Heart left ventricle (tissue), 16 donors: Measurements from ENCODE around the gene GNB1L. TPM values are rescaled to one million over a fixed set of nuclear protein-coding genes. Genes with fewer than 3 reads are reported as not detected.

ENCODE experiments used
- ATAC-seq, 4 donors: fragments of 200-7000 bp; cut with Tn5 transposase; one replicate each; pipeline ENCODE4 v1.9.1; 2020 to 2022; ENCODE audit warnings: moderate library complexity in 4 of 4, mild to moderate bottlenecking in 3 of 4, moderate number of reproducible peaks in 1 of 4
- DNase-seq, 5 donors: peaks; one replicate each; pipeline ENCODE4 v3.0.0-alpha.2; 2020
- H3K27ac ChIP-seq, 12 donors: fragments of 200-600 bp; sonication (generic) in 4 of 12; one replicate each; pipeline versions ENCODE4 v1.5.0 to v1.8.0; 2016 to 2022; ENCODE audit warnings: mild to moderate bottlenecking in 2 of 12
- H3K27me3 ChIP-seq, 9 donors: fragments of 200-600 bp; sonication (generic) in 2 of 9; one replicate each; pipeline versions ENCODE4 v1.5.1 to v1.8.0; 2016 to 2022; ENCODE audit warnings: mild to moderate bottlenecking in 3 of 9
- H3K36me3 ChIP-seq, 9 donors: fragments of 200-600 bp; sonication (generic) in 2 of 9; one replicate each; pipeline versions ENCODE4 v1.5.0 to v1.8.0; 2018 to 2022; ENCODE audit warnings: mild to moderate bottlenecking in 2 of 9
- H3K4me1 ChIP-seq, 12 donors: fragments of 200-600 bp; sonication (generic) in 4 of 12; one replicate each; pipeline versions ENCODE4 v1.5.0 to v1.8.0; 2016 to 2022; ENCODE audit warnings: mild to moderate bottlenecking in 3 of 12
- H3K4me3 ChIP-seq, 12 donors: fragments of 200-600 bp; sonication (generic) in 4 of 12; one replicate each; pipeline versions ENCODE4 v1.5.0 to v1.8.0; 2017 to 2022; ENCODE audit warnings: mild to moderate bottlenecking in 9 of 12, moderate library complexity in 4 of 12
- H3K9me3 ChIP-seq, 12 donors: fragments of 200-600 bp; sonication (generic) in 4 of 12; one replicate each; pipeline versions ENCODE4 v1.5.0 to v1.8.0; 2016 to 2022; ENCODE audit warnings: mild to moderate bottlenecking in 1 of 12
- POLR2A ChIP-seq, 2 donors: fragments of 450-650 bp; IDR thresholded peaks; one replicate each; pipeline ENCODE4 v1.6.1; 2017; ENCODE audit warnings: antibody characterized with exemption in 2 of 2, mild to moderate bottlenecking in 2 of 2, moderate library complexity in 2 of 2
- WGBS, 4 donors: extraction: QIAGEN DNeasy Blood & Tissue Kit in 2 of 4; methylation state at CpG; one replicate each; pipeline versions ENCODE4 v1.1.5 to v1.1.7; 2013 to 2018; 5-methylcytosine and 5-hydroxymethylcytosine counted together
- intact Hi-C, 10 donors: fragments of 100-400 bp; cut with DNase I; formaldehyde crosslinking; loops; one replicate each; pipeline versions ENCODE4 v1.11.1 to v1.14.2; 2022
- polyA plus RNA-seq, 2 donors: library from polyadenylated mRNA; stranded (reverse); fragments of 200-250 nt; gene quantifications; one replicate each; pipeline ENCODE4 v1.2.3, GENCODE V29; 2013
- total RNA-seq, 9 donors: library from RNA; depleted of rRNA in 2 of 9; stranded (reverse); fragments of >200 nt in 2 of 9; fragmentation: NEBNext Ultra II Directional in 3 of 9; extraction: Animal tissue kit (Norgen Biotek cat#: 25700) in 3 of 9; gene quantifications; one replicate each; pipeline versions ENCODE4 v1.1.0 to v1.2.4, GENCODE V29; 2016 to 2023
- TF ChIP-seq, protein P1 (sequence below), 12 donors: fragments of 200-600 bp; sonication (generic) in 4 of 12; IDR thresholded peaks; one replicate each; pipeline versions ENCODE4 v1.5.0 to v1.8.0; 2018 to 2022; ENCODE audit warnings: antibody characterized with exemption in 12 of 12, mild to moderate bottlenecking in 5 of 12
- donor health status: ischemic (EF 13 %, LVEDD 7.1; RV severe dilation, severe dysfunction).
- donor health status: healthy with polysubstance abuse.
- donor health status: DM: no; HTN: yes; CAD: no.
- donor health status: DM: no; HTN: no; CAD: no.
- donor health status: ischemic (EF 25% LVEDD 6.9; RV normal size, moderate dysfunction).
- donor health status: ischemic (EF 25% LVEDD 5.7; RV mildly dilated, moderate dysfunction).
- donor health status: healthy.
- donor health status: DM: yes; HTN: yes; CAD: no.
- donor health status: ischemic (EF 35%, LVEDD 5.7; RV mildly dilated, moderate dysfunction).
- donor health status: nonischemic (EF 11% LVEDD 7.7; RV severe dilation, severe dysfunction).
- donor health status: DM: yes; HTN: yes; CAD: no.
- donor health status: PGD.
- donor health status: ischemic (EF 29% LVEDD 5.4; RV normal size, mild dysfunction).
- donor health status: nonischemic (EF 23%, LVEDD 6.1; RV moderate dilation, normal function).

The GNB1L gene
- total and polyA plus RNA-seq, 11 donors: 1.6 to 9.2 (median 2.4) TPM

DNA sequence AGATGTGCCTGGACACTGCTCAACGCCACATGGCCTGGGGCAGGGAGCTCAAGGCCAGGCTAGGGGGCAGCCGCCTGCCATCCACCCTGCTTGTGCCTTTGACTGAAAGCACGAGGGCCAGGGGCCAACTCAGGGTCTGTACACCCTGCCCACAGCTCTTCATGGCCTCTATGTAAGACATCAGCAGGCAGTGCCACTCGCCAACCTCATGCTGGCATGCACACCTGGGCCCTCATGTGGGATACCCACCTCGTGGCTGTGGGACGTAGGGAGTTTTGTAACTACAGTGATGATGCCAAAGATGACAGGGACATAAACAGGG, 68.4 kb downstream of the GNB1L start:
- DNase-seq (peak in 1 of 5 donors; percentile 37), ATAC-seq (no peak)
- TF ChIP-seq POLR2A (IDR thresholded peaks at IDR 0.05): no peak
- TF ChIP-seq, protein P1, sequence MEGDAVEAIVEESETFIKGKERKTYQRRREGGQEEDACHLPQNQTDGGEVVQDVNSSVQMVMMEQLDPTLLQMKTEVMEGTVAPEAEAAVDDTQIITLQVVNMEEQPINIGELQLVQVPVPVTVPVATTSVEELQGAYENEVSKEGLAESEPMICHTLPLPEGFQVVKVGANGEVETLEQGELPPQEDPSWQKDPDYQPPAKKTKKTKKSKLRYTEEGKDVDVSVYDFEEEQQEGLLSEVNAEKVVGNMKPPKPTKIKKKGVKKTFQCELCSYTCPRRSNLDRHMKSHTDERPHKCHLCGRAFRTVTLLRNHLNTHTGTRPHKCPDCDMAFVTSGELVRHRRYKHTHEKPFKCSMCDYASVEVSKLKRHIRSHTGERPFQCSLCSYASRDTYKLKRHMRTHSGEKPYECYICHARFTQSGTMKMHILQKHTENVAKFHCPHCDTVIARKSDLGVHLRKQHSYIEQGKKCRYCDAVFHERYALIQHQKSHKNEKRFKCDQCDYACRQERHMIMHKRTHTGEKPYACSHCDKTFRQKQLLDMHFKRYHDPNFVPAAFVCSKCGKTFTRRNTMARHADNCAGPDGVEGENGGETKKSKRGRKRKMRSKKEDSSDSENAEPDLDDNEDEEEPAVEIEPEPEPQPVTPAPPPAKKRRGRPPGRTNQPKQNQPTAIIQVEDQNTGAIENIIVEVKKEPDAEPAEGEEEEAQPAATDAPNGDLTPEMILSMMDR (IDR thresholded peaks at IDR 0.05): no peak
- Histone ChIP-seq H3K36me3 (peaks cover 0 to 8% (median 0%) of the 10 kb centered on the region in 9 donors), H3K4me3 (no peak overlapping the region), H3K9me3 (peaks cover 0 to 13% (median 0%) of the 10 kb centered on the region in 12 donors), H3K27me3 (peaks cover 0 to 16% (median 0%) of the 10 kb centered on the region in 9 donors), H3K27ac (no peak overlapping the region), H3K4me1 (no peaks in the 10 kb centered on the region)
- intact Hi-C loops: no loop called here
- 83 to 94% (median 92%) methylated on average over 4 to 6 of the region's 6 CpGs for WGBS, 4 donors

DNA sequence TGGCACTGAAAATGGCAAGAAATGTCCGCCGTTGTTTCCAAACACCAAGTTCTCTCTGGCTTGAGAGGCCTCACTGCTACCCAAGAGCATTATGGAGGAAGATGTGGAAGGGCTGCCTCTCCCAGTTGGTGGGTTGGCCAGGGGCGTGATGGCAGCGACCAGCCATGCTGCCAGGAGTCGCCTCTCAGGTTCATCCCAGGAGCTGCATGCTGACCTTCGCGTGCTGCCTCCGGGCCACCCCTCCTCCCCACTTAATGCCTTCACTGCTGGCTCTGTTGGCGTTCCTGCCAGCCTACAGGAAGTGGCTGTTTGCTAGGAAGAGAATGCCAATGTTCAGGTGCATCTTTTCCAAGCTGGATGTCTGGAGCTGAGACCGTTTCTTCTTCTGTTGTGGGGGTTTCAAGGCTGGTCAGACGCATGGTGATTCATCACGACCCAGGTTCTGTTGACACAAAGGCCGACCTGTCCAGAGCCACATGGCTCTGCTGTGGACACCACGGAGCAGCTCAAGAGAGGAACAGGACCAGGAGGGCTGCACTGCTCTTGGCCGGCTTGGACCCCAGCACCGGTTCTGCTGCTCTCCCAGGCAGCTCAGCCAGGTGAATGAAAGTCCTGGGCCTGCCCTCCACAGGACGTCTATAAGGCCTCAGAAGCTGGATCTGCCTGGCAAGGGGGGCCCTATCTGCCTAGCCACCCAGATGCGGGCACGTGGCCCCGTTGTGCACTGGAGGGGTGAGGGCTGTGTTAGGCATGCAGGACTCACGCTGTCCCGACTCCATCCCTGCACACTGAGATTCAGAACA, 69.0 kb downstream of the GNB1L start:
- TF ChIP-seq POLR2A (IDR thresholded peaks at IDR 0.05): no peak
- TF ChIP-seq, protein P1 (IDR thresholded peaks at IDR 0.05): no peak
- Histone ChIP-seq H3K4me1 (no peaks in the 10 kb centered on the region), H3K4me3 (no peak overlapping the region), H3K9me3 (peaks cover 0 to 12% (median 0%) of the 10 kb centered on the region in 12 donors), H3K27me3 (peaks cover 0 to 20% (median 0%) of the 10 kb centered on the region in 9 donors), H3K36me3 (peaks cover 0 to 8% (median 0%) of the 10 kb centered on the region in 9 donors), H3K27ac (no peak overlapping the region)
- 85 to 93% (median 87%) methylated on average over 17 to 22 of the region's 22 CpGs for WGBS, 4 donors
- ATAC-seq (no peak), DNase-seq (peak in 1 of 5 donors; percentile 42)
- intact Hi-C loops: no loop called here

DNA sequence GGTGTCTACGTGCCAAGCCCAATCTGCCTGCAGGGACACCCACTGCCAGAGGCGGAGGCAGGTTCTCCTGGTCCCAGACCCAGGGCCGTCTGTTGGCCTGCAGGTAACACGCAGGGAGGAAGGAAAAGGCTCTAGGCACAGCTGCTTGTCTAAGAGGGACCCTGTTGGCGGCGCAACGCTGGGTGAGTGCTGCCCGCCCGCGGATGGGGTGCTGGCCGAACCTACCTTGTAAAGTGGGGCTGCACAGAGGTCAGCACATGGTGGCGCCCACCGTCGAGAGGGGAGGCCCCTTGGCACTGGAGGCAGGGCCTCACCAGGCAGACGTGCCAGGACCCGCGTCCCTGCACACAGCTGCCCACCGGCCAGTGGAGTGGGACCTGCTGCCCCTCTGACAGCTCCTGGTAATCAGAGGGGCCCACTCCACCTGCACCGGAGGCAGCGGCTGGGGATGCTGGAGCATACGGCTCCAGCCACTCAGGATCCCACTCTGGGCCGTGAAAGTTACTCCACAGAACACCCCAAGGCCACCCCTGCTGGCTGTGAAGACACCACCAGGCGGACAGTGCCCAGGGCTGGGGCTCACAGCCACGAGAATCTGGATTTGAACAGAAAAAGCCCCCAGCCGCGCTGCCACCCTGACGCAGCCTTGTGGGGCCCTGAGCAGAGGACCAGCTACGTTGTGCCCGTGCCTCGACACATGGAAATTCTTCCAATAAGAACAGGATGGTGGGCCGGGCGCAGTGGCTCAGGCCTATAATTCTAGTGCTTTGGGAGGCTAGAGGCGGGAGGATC, 70.1 kb downstream of the GNB1L start:
- Histone ChIP-seq H3K4me1 (peaks cover 0 to 5% (median 0%) of the 10 kb centered on the region in 12 donors), H3K4me3 (no peak overlapping the region), H3K27me3 (peaks cover 0 to 20% (median 0%) of the 10 kb centered on the region in 9 donors), H3K36me3 (peaks cover 0 to 8% (median 0%) of the 10 kb centered on the region in 9 donors), H3K27ac (no peak overlapping the region), H3K9me3 (peaks cover 0 to 12% (median 0%) of the 10 kb centered on the region in 12 donors)
- intact Hi-C loops: no loop called here
- TF ChIP-seq POLR2A (IDR thresholded peaks at IDR 0.05): no peak
- TF ChIP-seq, protein P1 (IDR thresholded peaks at IDR 0.05): no peak
- ATAC-seq (no peak), DNase-seq (peak in 1 of 5 donors; percentile 61)
- 91 to 95% (median 92%) methylated on average over 19 to 33 of the region's 33 CpGs for WGBS, 4 donors
